Neuronal stem cell (in vitro differentiated cells): ENCODE data around the gene ATP8A2.

ENCODE experiments used
- DNase-seq: peaks from one replicate; pipeline ENCODE4 v3.0.0-alpha.2; 2013; ENCODE audit warnings: low spot score
- H2AFZ ChIP-seq: one replicate; pipeline ENCODE4 v1.6.1; 2013; ENCODE audit warnings: mild to moderate bottlenecking, low read length, inconsistent platforms
- H2AK5ac ChIP-seq: 2 replicates; pipeline ENCODE4 v1.6.1; 2013; ENCODE audit warnings: low read depth, mild to moderate bottlenecking, inconsistent platforms, low read length, moderate library complexity, mixed read lengths
- H2BK120ac ChIP-seq: 2 replicates; pipeline ENCODE4 v1.6.1; 2013; ENCODE audit warnings: low read depth, mild to moderate bottlenecking, inconsistent platforms, low read length, moderate library complexity, mixed read lengths
- H2BK12ac ChIP-seq: one replicate; pipeline ENCODE4 v1.6.1; 2013; ENCODE audit warnings: low read length, inconsistent platforms
- H2BK15ac ChIP-seq: 2 replicates; pipeline ENCODE4 v1.6.1; 2013; ENCODE audit warnings: mild to moderate bottlenecking, low read length, inconsistent platforms, mixed read lengths
- H2BK5ac ChIP-seq: one replicate; pipeline ENCODE4 v1.6.1; 2013; ENCODE audit warnings: inconsistent platforms, mild to moderate bottlenecking, low read length, moderate library complexity
- H3K14ac ChIP-seq: one replicate; pipeline ENCODE4 v1.6.1; 2013; ENCODE audit warnings: low read length, inconsistent platforms
- H3K18ac ChIP-seq: 2 replicates; pipeline ENCODE4 v1.6.1; 2013; ENCODE audit warnings: low read length, inconsistent platforms
- H3K23ac ChIP-seq: 2 replicates; pipeline ENCODE4 v1.6.1; 2013; ENCODE audit warnings: low read depth, mild to moderate bottlenecking, mixed read lengths, low read length, inconsistent platforms; ENCODE audit not compliant: poor library complexity
- H3K27ac ChIP-seq: replicated peaks from 3 replicates; pipeline ENCODE4 v1.5.1; 2013; ENCODE audit warnings: low read length, inconsistent platforms
- H3K27me3 ChIP-seq, 3 experiments: 2 replicates each; pipeline ENCODE4 v1.6.1; 2013; ENCODE audit warnings: low read length in 3 of 3, mild to moderate bottlenecking in 2 of 3, inconsistent platforms in 1 of 3, low read depth in 1 of 3, mixed read lengths in 1 of 3, moderate library complexity in 1 of 3; ENCODE audit not compliant: control insufficient read depth in 3 of 3, insufficient read depth in 3 of 3
- H3K36me3 ChIP-seq, 2 donors: replicated peaks in 1 of 2; 2 replicates each; pipeline ENCODE4 v1.6.1; 2013; ENCODE audit warnings: low read length in 2 of 2; ENCODE audit not compliant: control insufficient read depth in 2 of 2, insufficient read depth in 2 of 2
- H3K4ac ChIP-seq: 2 replicates; pipeline ENCODE4 v1.6.1; 2013; ENCODE audit warnings: inconsistent platforms, mild to moderate bottlenecking, low read length, moderate library complexity
- H3K4me1 ChIP-seq, 2 donors: 1 replicate in 1 of 2; 2 replicates in 1 of 2; pipeline ENCODE4 v1.6.1; 2013; ENCODE audit warnings: low read length in 2 of 2, low read depth in 1 of 2; ENCODE audit not compliant: control insufficient read depth in 2 of 2, insufficient read depth in 1 of 2
- H3K4me2 ChIP-seq: one replicate; pipeline ENCODE4 v1.6.1; 2013; ENCODE audit warnings: mild to moderate bottlenecking, low read length, inconsistent platforms; ENCODE audit not compliant: insufficient read depth, poor library complexity, severe bottlenecking
- H3K4me3 ChIP-seq, 2 donors: 2 replicates each; pipeline ENCODE4 v1.5.1; 2013; ENCODE audit warnings: low read length in 2 of 2, mild to moderate bottlenecking in 2 of 2, inconsistent platforms in 1 of 2, moderate library complexity in 1 of 2
- H3K79me1 ChIP-seq: one replicate; pipeline ENCODE4 v1.6.1; 2013; ENCODE audit warnings: low read depth, mild to moderate bottlenecking, inconsistent platforms, low read length, moderate library complexity
- H3K9ac ChIP-seq: one replicate; pipeline ENCODE4 v1.6.1; 2013; ENCODE audit warnings: mild to moderate bottlenecking, low read depth, low read length, inconsistent platforms; ENCODE audit not compliant: poor library complexity
- H3K9me3 ChIP-seq, 2 donors: replicated peaks in 1 of 2; 2 replicates each; pipeline versions ENCODE3 to v1.6.1; 2013; ENCODE audit warnings: low read length in 2 of 2, mild to moderate bottlenecking in 2 of 2, inconsistent platforms in 1 of 2, low read depth in 1 of 2, mixed read lengths in 1 of 2, moderate library complexity in 1 of 2; ENCODE audit not compliant: control insufficient read depth in 2 of 2, insufficient read depth in 1 of 2
- H4K8ac ChIP-seq: one replicate; pipeline ENCODE4 v1.6.1; 2013; ENCODE audit warnings: low read depth, mild to moderate bottlenecking, inconsistent platforms, low read length, moderate library complexity
- H4K91ac ChIP-seq: one replicate; pipeline ENCODE4 v1.6.1; 2013; ENCODE audit warnings: low read length, low read depth, mild to moderate bottlenecking, inconsistent platforms; ENCODE audit not compliant: poor library complexity
- whole genome bisulfite sequencing, 2 donors: extraction: QIAGEN DNeasy Blood & Tissue Kit; methylation state at CpG; one replicate each; pipeline ENCODE4 v1.1.7; 2013; ENCODE audit warnings: missing lambda C conversion rate in 2 of 2, mixed read lengths in 1 of 2; ENCODE audit not compliant: insufficient read length in 2 of 2, insufficient replicate concordance in 1 of 2; ENCODE audit errors: extremely low coverage in 2 of 2; 5-methylcytosine and 5-hydroxymethylcytosine counted together

Gene ATP8A2

GRCh38 chr13:26052337-26052736, 680.6 kb downstream of the ATP8A2 start:
- DNase-seq, result no peak
- H2BK12ac ChIP-seq, result no peak overlapping the region
- H3K14ac ChIP-seq, result no peak overlapping the region
- peaks cover 2% of the 10 kb centered on the region for H3K79me1 ChIP-seq
- H2AK5ac ChIP-seq, result no peak overlapping the region
- H3K18ac ChIP-seq, result no peak overlapping the region
- peaks cover 0 to 4% of the 10 kb centered on the region in 2 donors for H3K36me3 ChIP-seq
- H2BK15ac ChIP-seq, result no peak overlapping the region
- H2BK120ac ChIP-seq, result no peak overlapping the region
- no CpG with 5 or more reads among the region's 10 CpGs for WGBS, 2 donors
- peak overlapping the region; percentile 42 for H3K4me2 ChIP-seq
- no peak overlapping the region for H3K9ac ChIP-seq
- H3K9me3 ChIP-seq, result no peaks in the 10 kb centered on the region
- no peak overlapping the region for H2BK5ac ChIP-seq
- H4K91ac ChIP-seq, result no peak overlapping the region
- H2AFZ ChIP-seq, result no peak overlapping the region
- peaks cover 0 to 8% of the 10 kb centered on the region in 2 donors for H3K4me1 ChIP-seq
- H3K4ac ChIP-seq, result no peak overlapping the region
- H3K23ac ChIP-seq, result no peak overlapping the region
- peaks cover 0 to 74% (median 0%) of the 10 kb centered on the region in 3 experiments for H3K27me3 ChIP-seq
- no peak overlapping the region for H3K4me3 ChIP-seq
- no peak overlapping the region for H3K27ac ChIP-seq
- H4K8ac ChIP-seq, result no peak overlapping the region

- Histone ChIP-seq H3K4me3 (no peak overlapping the region), H3K27ac (no peak overlapping the region), H3K9ac (no peak overlapping the region), H3K18ac (no peak overlapping the region), H3K9me3 (no peaks in the 10 kb centered on the region), H2BK120ac (no peak overlapping the region), H4K91ac (no peak overlapping the region), H2BK12ac (no peak overlapping the region), H2AK5ac (no peak overlapping the region), H3K14ac (no peak overlapping the region), H2AFZ (no peak overlapping the region), H3K4ac (no peak overlapping the region), H3K4me1 (peaks cover 0 to 3% of the 10 kb centered on the region in 2 donors), H3K23ac (no peak overlapping the region), H2BK15ac (no peak overlapping the region), H3K27me3 (peaks cover 0 to 65% (median 0%) of the 10 kb centered on the region in 3 experiments), H2BK5ac (no peak overlapping the region), H4K8ac (no peak overlapping the region), H3K4me2 (no peak overlapping the region), H3K79me1 (peaks cover 2% of the 10 kb centered on the region), H3K36me3 (no peaks in the 10 kb centered on the region)
- no peak for DNase-seq
- WGBS, 2 donors, result no CpG with 5 or more reads among the region's 6 CpGs
Measured at GRCh38 chr13:26053418-26053980, 681.7 kb downstream of the ATP8A2 start.

GRCh38 chr13:26054896-26055295, 683.1 kb downstream of the ATP8A2 start:
- no peak overlapping the region for H3K9ac ChIP-seq
- no peak for DNase-seq
- H2AFZ ChIP-seq, result no peak overlapping the region
- H3K79me1 ChIP-seq, result peaks cover 2% of the 10 kb centered on the region
- no peaks in the 10 kb centered on the region for H3K36me3 ChIP-seq
- no peak overlapping the region for H2BK5ac ChIP-seq
- H4K8ac ChIP-seq, result no peak overlapping the region
- no peak overlapping the region for H3K4me3 ChIP-seq
- H3K18ac ChIP-seq, result no peak overlapping the region
- H3K4me1 ChIP-seq, result peaks cover 0 to 3% of the 10 kb centered on the region in 2 donors
- peaks cover 0 to 54% (median 0%) of the 10 kb centered on the region in 3 experiments for H3K27me3 ChIP-seq
- no peak overlapping the region for H3K4ac ChIP-seq
- no peaks in the 10 kb centered on the region for H3K9me3 ChIP-seq
- H3K14ac ChIP-seq, result no peak overlapping the region
- H2AK5ac ChIP-seq, result no peak overlapping the region
- H3K27ac ChIP-seq, result no peak overlapping the region
- no peak overlapping the region for H2BK12ac ChIP-seq
- H3K4me2 ChIP-seq, result no peak overlapping the region
- no peak overlapping the region for H4K91ac ChIP-seq
- H3K23ac ChIP-seq, result no peak overlapping the region
- H2BK15ac ChIP-seq, result no peak overlapping the region
- H2BK120ac ChIP-seq, result no peak overlapping the region

- no CpG with 5 or more reads among the region's 6 CpGs for WGBS, 2 donors
- Histone ChIP-seq H3K4ac (no peak overlapping the region), H3K4me3 (no peak overlapping the region), H3K27me3 (peaks cover 0 to 16% (median 0%) of the 10 kb centered on the region in 3 experiments), H2AFZ (no peak overlapping the region), H2BK5ac (no peak overlapping the region), H2BK12ac (no peak overlapping the region), H3K4me2 (no peak overlapping the region), H3K14ac (no peak overlapping the region), H3K23ac (no peak overlapping the region), H3K79me1 (no peaks in the 10 kb centered on the region), H3K4me1 (peaks cover 0 to 2% of the 10 kb centered on the region in 2 donors), H3K36me3 (no peaks in the 10 kb centered on the region), H4K91ac (no peak overlapping the region), H4K8ac (no peak overlapping the region), H2BK120ac (no peak overlapping the region), H2AK5ac (no peak overlapping the region), H3K9me3 (no peaks in the 10 kb centered on the region), H3K18ac (no peak overlapping the region), H3K9ac (no peak overlapping the region), H3K27ac (no peak overlapping the region), H2BK15ac (no peak overlapping the region)
- DNase-seq, result no peak
Measured at GRCh38 chr13:26058704-26059103, 686.9 kb downstream of the ATP8A2 start.
